Hematopoietic multipotent progenitor cell treated with erythropoietin and hydrocortisone succinate and interleukin-3 and kit ligand, for 4 days (in vitro differentiated cells): ENCODE measurements around the gene TXNDC11.

ENCODE experiments used
- DNase-seq: peaks from one replicate; pipeline ENCODE4 v3.0.0-alpha.2; 2015

The TXNDC11 gene

GRCh38 chr16:11650641-11651591, 91.7 kb downstream of the TXNDC11 start:
- DNase-seq, result no peak

- DNase-seq, result no peak
Measured at GRCh38 chr16:11649276-11649675, 93.4 kb downstream of the TXNDC11 start.

GRCh38 chr16:11642765-11643116, 99.9 kb downstream of the TXNDC11 start:
- peak; percentile 42 for DNase-seq

GRCh38 chr16:11640987-11641817, 101.5 kb downstream of the TXNDC11 start:
- DNase-seq, result peak; percentile 78

GRCh38 chr16:11639925-11640899, 102.4 kb downstream of the TXNDC11 start:
- peak; percentile 89 for DNase-seq

- DNase-seq, result no peak
Measured at GRCh38 chr16:11639008-11639562, 103.6 kb downstream of the TXNDC11 start.

GRCh38 chr16:11638140-11638539, 104.5 kb downstream of the TXNDC11 start:
- no peak for DNase-seq

- DNase-seq, result no peak
Measured at GRCh38 chr16:11637320-11637719, 105.3 kb downstream of the TXNDC11 start.

GRCh38 chr16:11636172-11636721, 106.4 kb downstream of the TXNDC11 start:
- DNase-seq, result peak; percentile 34

GRCh38 chr16:11635679-11636171, 106.9 kb downstream of the TXNDC11 start:
- no peak for DNase-seq

GRCh38 chr16:11635113-11635652, 107.5 kb downstream of the TXNDC11 start:
- DNase-seq, result peak; percentile 41

GRCh38 chr16:11634312-11634711, 108.3 kb downstream of the TXNDC11 start:
- DNase-seq, result peak; percentile 71

GRCh38 chr16:11633113-11633512, 109.5 kb downstream of the TXNDC11 start:
- DNase-seq, result no peak

- no peak for DNase-seq
Measured at GRCh38 chr16:11632455-11632939, 110.2 kb downstream of the TXNDC11 start.

- no peak for DNase-seq
Measured at GRCh38 chr16:11631214-11631613, 111.4 kb downstream of the TXNDC11 start.

- DNase-seq, result no peak
Measured at GRCh38 chr16:11630768-11631056, 111.9 kb downstream of the TXNDC11 start.

GRCh38 chr16:11630046-11630767, 112.5 kb downstream of the TXNDC11 start:
- DNase-seq, result no peak
